ENCODE data around the gene SHISA9. TPM values are rescaled to one million over a fixed set of nuclear protein-coding genes. Genes with fewer than 3 reads are reported as not detected.

SHISA9 gene
- total RNA-seq, 1 donor from 2014 or later: 96.6 TPM

- H3K9me3 Mint-ChIP-seq (ENCODE audit: unreplicated experiment): peaks cover 7% of the 10 kb centered on the region
- no peak for DNase-seq
- H3K27ac Mint-ChIP-seq (ENCODE audit: unreplicated experiment): no peak overlapping the region
- no peak overlapping the region for H3K4me3 Mint-ChIP-seq (ENCODE audit: unreplicated experiment)
- TF ChIP-seq, protein P1, sequence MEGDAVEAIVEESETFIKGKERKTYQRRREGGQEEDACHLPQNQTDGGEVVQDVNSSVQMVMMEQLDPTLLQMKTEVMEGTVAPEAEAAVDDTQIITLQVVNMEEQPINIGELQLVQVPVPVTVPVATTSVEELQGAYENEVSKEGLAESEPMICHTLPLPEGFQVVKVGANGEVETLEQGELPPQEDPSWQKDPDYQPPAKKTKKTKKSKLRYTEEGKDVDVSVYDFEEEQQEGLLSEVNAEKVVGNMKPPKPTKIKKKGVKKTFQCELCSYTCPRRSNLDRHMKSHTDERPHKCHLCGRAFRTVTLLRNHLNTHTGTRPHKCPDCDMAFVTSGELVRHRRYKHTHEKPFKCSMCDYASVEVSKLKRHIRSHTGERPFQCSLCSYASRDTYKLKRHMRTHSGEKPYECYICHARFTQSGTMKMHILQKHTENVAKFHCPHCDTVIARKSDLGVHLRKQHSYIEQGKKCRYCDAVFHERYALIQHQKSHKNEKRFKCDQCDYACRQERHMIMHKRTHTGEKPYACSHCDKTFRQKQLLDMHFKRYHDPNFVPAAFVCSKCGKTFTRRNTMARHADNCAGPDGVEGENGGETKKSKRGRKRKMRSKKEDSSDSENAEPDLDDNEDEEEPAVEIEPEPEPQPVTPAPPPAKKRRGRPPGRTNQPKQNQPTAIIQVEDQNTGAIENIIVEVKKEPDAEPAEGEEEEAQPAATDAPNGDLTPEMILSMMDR (IDR thresholded peaks at IDR 0.05; ENCODE audit: partially characterized antibody, unreplicated experiment): no peak
- H3K36me3 Mint-ChIP-seq (ENCODE audit: unreplicated experiment): peaks cover 11% of the 10 kb centered on the region
- H3K4me1 Mint-ChIP-seq (ENCODE audit: low read depth, unreplicated experiment): peaks cover 27% of the 10 kb centered on the region
- peaks cover 5% of the 10 kb centered on the region for H3K27me3 Mint-ChIP-seq (ENCODE audit: unreplicated experiment)
These were observed 222.6 kb downstream of the SHISA9 start for GRCh38 chr16:13123991-13124390.

DNA sequence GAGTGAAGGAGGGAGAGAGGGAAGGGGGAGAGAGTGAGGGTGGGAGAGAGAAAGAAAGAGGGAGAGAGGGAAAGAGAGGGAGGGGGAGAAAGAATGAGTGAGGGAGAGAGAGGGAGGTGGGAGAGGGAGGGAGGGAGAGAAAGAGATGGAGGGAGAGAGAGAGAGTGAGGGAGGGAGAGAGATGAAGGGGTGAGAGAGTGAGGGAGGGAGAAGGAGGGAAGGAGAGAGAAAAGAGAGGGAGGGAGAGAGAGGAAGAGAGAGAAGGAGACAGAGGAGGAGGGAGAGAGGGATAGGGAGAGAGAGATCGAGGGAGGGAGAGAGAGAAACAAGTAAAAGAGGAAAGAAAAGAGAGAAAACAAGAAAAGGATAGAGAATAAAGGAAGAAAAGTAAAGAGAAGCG, 225.7 kb downstream of the SHISA9 start:
- Mint-ChIP-seq H3K27ac (ENCODE audit: unreplicated experiment) (no peak overlapping the region), H3K36me3 (ENCODE audit: unreplicated experiment) (peaks cover 11% of the 10 kb centered on the region), H3K27me3 (ENCODE audit: unreplicated experiment) (peaks cover 2% of the 10 kb centered on the region), H3K4me1 (ENCODE audit: low read depth, unreplicated experiment) (peaks cover 25% of the 10 kb centered on the region), H3K4me3 (ENCODE audit: unreplicated experiment) (no peak overlapping the region), H3K9me3 (ENCODE audit: unreplicated experiment) (peaks cover 3% of the 10 kb centered on the region)
- TF ChIP-seq, protein P1 (IDR thresholded peaks at IDR 0.05; ENCODE audit: partially characterized antibody, unreplicated experiment): no peak
- no peak for DNase-seq

DNA sequence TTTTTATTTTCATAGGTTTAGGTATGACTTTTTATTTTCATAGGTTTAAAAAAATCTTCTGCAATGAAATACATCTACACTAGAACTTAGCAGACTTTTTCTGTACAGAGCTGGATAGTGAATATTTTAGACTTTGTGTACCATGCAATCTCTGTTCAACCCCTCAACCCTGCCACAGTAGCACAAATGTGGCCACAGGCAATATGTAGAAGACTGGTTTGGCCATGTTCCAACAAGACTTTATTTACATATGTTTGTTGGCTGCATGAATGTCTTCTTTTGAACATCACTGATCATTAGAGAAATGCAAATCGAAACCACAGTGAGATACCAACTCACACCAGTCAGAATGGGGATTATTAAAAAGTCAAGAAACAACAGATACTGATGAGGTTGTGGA, 229.2 kb downstream of the SHISA9 start:
- Mint-ChIP-seq H3K9me3 (ENCODE audit: unreplicated experiment) (peaks cover 1% of the 10 kb centered on the region), H3K27me3 (ENCODE audit: unreplicated experiment) (peaks cover 2% of the 10 kb centered on the region), H3K36me3 (ENCODE audit: unreplicated experiment) (peaks cover 6% of the 10 kb centered on the region), H3K27ac (ENCODE audit: unreplicated experiment) (no peak overlapping the region), H3K4me1 (ENCODE audit: low read depth, unreplicated experiment) (peaks cover 21% of the 10 kb centered on the region), H3K4me3 (ENCODE audit: unreplicated experiment) (no peak overlapping the region)
- DNase-seq: no peak
- TF ChIP-seq, protein P1 (IDR thresholded peaks at IDR 0.05; ENCODE audit: partially characterized antibody, unreplicated experiment): no peak

GRCh38 chr16:13134836-13135235, 233.4 kb downstream of the SHISA9 start:
- TF ChIP-seq, protein P1 (IDR thresholded peaks at IDR 0.05; ENCODE audit: partially characterized antibody, unreplicated experiment): no peak
- no peaks in the 10 kb centered on the region for H3K27me3 Mint-ChIP-seq (ENCODE audit: unreplicated experiment)

GRCh38 chr16:13136901-13137300, 235.5 kb downstream of the SHISA9 start:
- H3K36me3 Mint-ChIP-seq (ENCODE audit: unreplicated experiment): peaks cover 6% of the 10 kb centered on the region

More at GRCh38 chr16:13134836-13135235, 233.4 kb downstream of the SHISA9 start:
- Mint-ChIP-seq H3K4me1 (ENCODE audit: low read depth, unreplicated experiment) (peaks cover 18% of the 10 kb centered on the region), H3K27ac (ENCODE audit: unreplicated experiment) (no peak overlapping the region), H3K4me3 (ENCODE audit: unreplicated experiment) (no peak overlapping the region), H3K9me3 (ENCODE audit: unreplicated experiment) (peaks cover 1% of the 10 kb centered on the region), H3K36me3 (ENCODE audit: unreplicated experiment) (peaks cover 6% of the 10 kb centered on the region)
- no peak for DNase-seq

More at GRCh38 chr16:13136901-13137300, 235.5 kb downstream of the SHISA9 start:
- H3K4me3 Mint-ChIP-seq (ENCODE audit: unreplicated experiment): no peak overlapping the region
- no peaks in the 10 kb centered on the region for H3K27me3 Mint-ChIP-seq (ENCODE audit: unreplicated experiment)
- no peak for DNase-seq
- TF ChIP-seq, protein P1 (IDR thresholded peaks at IDR 0.05; ENCODE audit: partially characterized antibody, unreplicated experiment): no peak
- H3K4me1 Mint-ChIP-seq (ENCODE audit: low read depth, unreplicated experiment): peaks cover 4% of the 10 kb centered on the region
- no peaks in the 10 kb centered on the region for H3K9me3 Mint-ChIP-seq (ENCODE audit: unreplicated experiment)
- no peak overlapping the region for H3K27ac Mint-ChIP-seq (ENCODE audit: unreplicated experiment)

Data from glutamatergic neuron (in vitro differentiated cells).